ENCODE measurements around the gene REX1BD. TPM values are rescaled to one million over a fixed set of nuclear protein-coding genes. Genes with fewer than 3 reads are reported as not detected.
"Not testable (repeated sequence)": the region's sequence is repeated elsewhere in the genome, so short reads cannot be mapped to it uniquely, and the experiment has no call there.

Gene REX1BD
- 100 to 1,000 TPM in 1 of 2 experiments, 10 to 100 TPM in 1; 88.9 to 102 TPM for total RNA-seq

DNA sequence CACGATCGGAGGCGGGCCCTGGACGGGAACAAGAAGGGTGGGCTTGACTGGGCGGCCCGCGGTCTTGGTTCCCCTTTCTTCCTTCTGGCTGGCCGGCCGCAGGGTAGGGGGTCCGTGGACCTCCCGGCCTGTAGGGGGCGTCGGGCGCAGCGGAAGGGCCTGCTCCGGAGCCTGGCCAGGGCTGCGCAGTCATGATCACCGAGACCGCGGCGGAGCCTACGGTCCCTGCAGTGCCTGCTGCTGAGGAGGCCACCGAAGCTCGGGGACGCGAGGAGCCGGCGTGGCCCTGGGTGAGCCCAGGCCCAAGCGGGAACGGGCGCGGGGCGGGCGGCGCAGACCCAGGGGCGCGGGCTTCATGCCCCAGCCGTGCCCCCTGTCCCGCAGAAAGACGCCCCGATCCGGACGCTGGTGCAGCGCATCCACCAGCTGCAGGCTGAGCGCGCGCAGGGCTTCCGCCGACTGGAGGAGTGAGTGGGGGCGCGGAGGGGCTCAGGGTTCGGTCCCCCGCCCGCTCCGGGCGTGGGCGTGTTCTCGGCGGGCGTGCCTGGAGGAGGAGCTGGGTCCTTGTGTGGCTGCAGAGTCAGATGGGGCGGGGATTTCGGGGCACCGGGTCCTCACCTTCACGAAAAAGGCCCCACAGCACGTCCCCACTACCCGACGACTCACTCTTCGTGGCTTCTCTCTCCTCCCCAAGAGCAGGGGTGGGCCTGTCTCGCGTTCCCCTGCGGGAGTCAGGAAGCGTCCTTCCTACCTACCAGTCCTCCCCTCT is at the start of gene REX1BD:
Gene REX1BD, plus strand, starts transcription at position 188 of the 769 bp plus-strand sequence. Its CDS starts 4 bp downstream, at position 192.
- DNase-seq (peak; percentile 91), ATAC-seq (peak; percentile 82)
- CTCF ChIA-PET: interaction anchor here (0.6 to 5.4 kb wide), 42 partner anchors 9 to 1122 kb away, joined by 3 to 67 read pairs (median 4); partner anchors contain the start of genes COPE, DDX49, ELL and FKBP8
- Mint-ChIP-seq H3K27me3 (no peaks in the 10 kb centered on the region), H3K4me1 (peaks cover 47% of the 10 kb centered on the region), H3K4me3 (peak within 1 kb of the TSS; percentile 77), H3K9me3 (ENCODE audit: low read depth) (no peaks in the 10 kb centered on the region), H3K27ac (peak within 1 kb of the TSS; percentile 94), H3K36me3 (peaks cover 3% of the 10 kb centered on the region)

DNA sequence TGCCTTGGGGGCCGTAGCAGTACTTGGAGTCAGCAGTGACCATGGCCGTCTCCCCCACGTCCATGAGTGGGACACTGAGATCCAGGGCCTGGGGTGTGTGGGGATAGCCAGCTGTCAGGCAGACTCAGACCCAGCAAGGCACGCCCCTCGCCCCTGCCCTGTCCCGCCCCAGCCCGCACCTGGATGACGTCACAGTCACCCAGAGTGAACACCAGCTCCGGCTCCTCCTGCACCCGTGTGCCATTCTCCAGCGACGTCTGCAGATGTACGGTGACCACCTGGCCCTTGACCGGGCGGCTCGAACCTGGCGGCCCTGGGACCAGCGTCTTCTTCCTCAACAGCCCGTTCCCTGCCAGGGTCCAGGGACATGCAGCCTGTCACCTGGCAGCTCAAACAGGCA is 49.2 kb upstream of the REX1BD start:
- Mint-ChIP-seq H3K9me3 (ENCODE audit: low read depth) (no peaks in the 10 kb centered on the region), H3K36me3 (peaks cover 15% of the 10 kb centered on the region), H3K4me3 (no peak overlapping the region), H3K27me3 (no peaks in the 10 kb centered on the region), H3K4me1 (peaks cover 21% of the 10 kb centered on the region), H3K27ac (no peak overlapping the region)
- CTCF ChIA-PET: interaction anchor here (1.0 to 1.5 kb wide), 2 partner anchors 17 to 68 kb away, joined by 3 read pairs; partner anchors contain the start of gene ELL
- no peak for DNase-seq
- ATAC-seq: no peak

DNA sequence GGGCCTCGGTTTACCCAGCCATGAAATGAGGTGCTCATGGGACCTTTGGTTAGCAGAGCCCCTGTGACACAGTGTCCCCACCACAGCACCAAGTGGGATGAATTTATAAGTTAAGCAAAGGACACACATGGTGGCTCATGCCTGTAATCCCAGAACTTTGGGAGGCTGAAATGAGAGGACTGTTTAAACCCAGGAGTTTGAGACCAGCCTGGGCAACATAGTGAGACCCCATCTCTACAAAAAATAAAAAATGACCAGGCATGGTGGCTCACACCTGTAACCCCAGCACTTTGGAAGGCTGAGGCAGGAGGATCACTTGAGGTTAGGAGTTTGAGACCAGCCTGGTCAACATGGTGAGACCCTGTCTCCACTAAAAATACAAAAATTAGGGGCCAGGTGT is 48.4 kb upstream of the REX1BD start:
- H3K27me3 Mint-ChIP-seq; H3K27ac Mint-ChIP-seq; DNase-seq; ATAC-seq; H3K4me3 Mint-ChIP-seq; H3K9me3 Mint-ChIP-seq (ENCODE audit: low read depth): not testable (repeated sequence)
- Mint-ChIP-seq H3K36me3 (peaks cover 15% of the 10 kb centered on the region), H3K4me1 (peaks cover 26% of the 10 kb centered on the region)
- CTCF ChIA-PET: interaction anchor here (1.0 kb wide), 1 partner anchor 18 kb away, joined by 3 read pairs; the partner anchor contains the start of gene ELL

- Mint-ChIP-seq H3K4me3 (peak overlapping the region; percentile 23), H3K27ac (peak overlapping the region; percentile 34), H3K27me3 (no peaks in the 10 kb centered on the region), H3K9me3 (ENCODE audit: low read depth) (no peaks in the 10 kb centered on the region), H3K36me3 (peaks cover 15% of the 10 kb centered on the region), H3K4me1 (peaks cover 27% of the 10 kb centered on the region)
- DNase-seq: no peak
- ATAC-seq: no peak
- CTCF ChIA-PET: interaction anchor here (1.0 to 2.0 kb wide), 4 partner anchors 21 to 64 kb away, joined by 3 to 8 read pairs (median 4); no protein-coding TSS in a partner anchor
Observed at GRCh38 chr19:18541258-18541991, 47.2 kb upstream of the REX1BD start.

- CTCF ChIA-PET: interaction anchor here (0.7 to 2.0 kb wide), 7 partner anchors 11 to 65 kb away, joined by 3 to 8 read pairs (median 4); partner anchors contain the start of gene ELL
- Mint-ChIP-seq H3K27me3 (no peaks in the 10 kb centered on the region), H3K4me1 (peaks cover 27% of the 10 kb centered on the region), H3K9me3 (ENCODE audit: low read depth) (no peaks in the 10 kb centered on the region), H3K4me3 (peak overlapping the region; percentile 84), H3K27ac (peak overlapping the region; percentile 90), H3K36me3 (peaks cover 12% of the 10 kb centered on the region)
- DNase-seq (peak; percentile 51), ATAC-seq (no peak)
Observed at GRCh38 chr19:18541992-18542940, 46.3 kb upstream of the REX1BD start.

GRCh38 chr19:18542941-18543813 is 45.4 kb upstream of the REX1BD start, which contains the start of gene FKBP8:
TSS of gene FKBP8 (minus strand) at chr19:18543573. CDS start at chr19:18541970, 1,603 bp downstream.
- DNase-seq: peak; percentile 97
- CTCF ChIA-PET: interaction anchor here (0.6 to 5.4 kb wide), 24 partner anchors 9 to 289 kb away, joined by 3 to 48 read pairs (median 4); partner anchors contain the start of genes ELL, KXD1 and UBA52
- Mint-ChIP-seq H3K27me3 (no peaks in the 10 kb centered on the region), H3K27ac (peak within 1 kb of the TSS; percentile 98), H3K4me3 (peak within 1 kb of the TSS; percentile 88), H3K9me3 (ENCODE audit: low read depth) (no peaks in the 10 kb centered on the region), H3K36me3 (peaks cover 12% of the 10 kb centered on the region), H3K4me1 (peaks cover 27% of the 10 kb centered on the region)
- peak; percentile 97 for ATAC-seq

GRCh38 chr19:18543814-18544475 is 44.7 kb upstream of the REX1BD start:
- ATAC-seq: peak; percentile 86

GRCh38 chr19:18551631-18552030 is 37.0 kb upstream of the REX1BD start:
- Mint-ChIP-seq H3K9me3 (ENCODE audit: low read depth) (no peaks in the 10 kb centered on the region), H3K4me3 (no peak overlapping the region), H3K4me1 (peaks cover 2% of the 10 kb centered on the region), H3K27ac (no peak overlapping the region), H3K36me3 (no peaks in the 10 kb centered on the region), H3K27me3 (no peaks in the 10 kb centered on the region)
- CTCF ChIA-PET: interaction anchor here (0.6 to 1.6 kb wide), 4 partner anchors 7 to 138 kb away, joined by 3 to 5 read pairs (median 4); no protein-coding TSS in a partner anchor
- ATAC-seq (no peak), DNase-seq (no peak)

More at GRCh38 chr19:18543814-18544475, 44.7 kb upstream of the REX1BD start:
- CTCF ChIA-PET: interaction anchor here (0.6 to 5.4 kb wide), 27 partner anchors 8 to 457 kb away, joined by 3 to 48 read pairs (median 3); partner anchors contain the start of genes ELL, IL12RB1, KXD1 and UBA52
- peaks cover 27% of the 10 kb centered on the region for H3K4me1 Mint-ChIP-seq
- H3K27ac Mint-ChIP-seq: peak overlapping the region; percentile 98
- H3K36me3 Mint-ChIP-seq: peaks cover 12% of the 10 kb centered on the region
- peak; percentile 92 for DNase-seq
- peak overlapping the region; percentile 88 for H3K4me3 Mint-ChIP-seq
- H3K9me3 Mint-ChIP-seq (ENCODE audit: low read depth): no peaks in the 10 kb centered on the region
- no peaks in the 10 kb centered on the region for H3K27me3 Mint-ChIP-seq

DNA sequence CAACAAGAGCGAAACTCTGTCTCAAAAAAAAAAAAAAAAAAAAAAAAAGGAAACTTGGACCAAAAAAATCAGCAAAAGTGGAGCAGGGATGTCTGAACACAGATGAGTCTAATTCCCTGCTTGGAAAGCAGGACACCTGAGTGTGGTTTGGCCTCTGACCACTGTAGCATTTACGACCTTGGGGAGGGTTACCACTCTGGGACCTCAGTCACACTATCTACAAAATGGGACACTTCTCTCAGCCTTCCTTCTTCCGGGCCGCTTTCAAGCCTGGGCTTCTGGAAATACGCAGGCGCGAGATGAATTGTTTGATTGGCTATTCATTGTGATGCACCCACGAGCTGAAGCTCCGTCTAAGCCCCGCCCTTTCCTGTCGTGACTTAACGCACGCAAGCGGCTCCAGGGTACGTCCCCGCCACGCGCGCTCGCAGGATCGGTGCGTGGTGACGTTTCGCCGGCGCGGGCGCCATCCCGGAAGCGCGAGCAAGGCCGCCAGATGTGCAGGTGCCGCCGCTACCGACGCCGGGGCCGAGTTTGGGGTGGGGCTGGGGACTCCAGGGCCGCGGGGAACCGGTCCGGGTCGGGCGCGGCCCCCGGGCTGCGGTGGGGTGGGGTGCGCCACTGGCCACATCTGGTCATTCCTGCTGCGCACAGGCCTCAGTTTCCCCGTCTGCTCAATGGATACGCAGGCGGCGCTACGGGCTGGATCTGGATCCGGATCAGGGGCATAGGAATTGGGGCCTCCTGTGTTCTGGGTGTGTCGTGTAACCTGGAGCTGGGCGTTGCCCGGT is 31.0 kb upstream of the REX1BD start, which contains the start of gene KXD1:
Gene KXD1, plus strand, starts transcription at position 460 of the 791 bp plus-strand sequence. CDS start 4,187 bp downstream, outside the sequence.
- ATAC-seq (peak; percentile 99), DNase-seq (peak; percentile 100)
- Mint-ChIP-seq H3K27me3 (no peaks in the 10 kb centered on the region), H3K27ac (peak within 1 kb of the TSS; percentile 94), H3K4me3 (peak within 1 kb of the TSS; percentile 89), H3K36me3 (peaks cover 9% of the 10 kb centered on the region), H3K4me1 (peaks cover 24% of the 10 kb centered on the region), H3K9me3 (ENCODE audit: low read depth) (no peaks in the 10 kb centered on the region)
- CTCF ChIA-PET: interaction anchor here (0.9 to 6.3 kb wide), 15 partner anchors 10 to 289 kb away, joined by 3 to 56 read pairs (median 6); partner anchors contain the start of genes ELL, FKBP8, REX1BD and UBA52

GRCh38 chr19:18558202-18558555 is 30.4 kb upstream of the REX1BD start:
- Mint-ChIP-seq H3K27me3 (no peaks in the 10 kb centered on the region), H3K4me1 (peaks cover 24% of the 10 kb centered on the region), H3K27ac (peak overlapping the region; percentile 94), H3K36me3 (peaks cover 13% of the 10 kb centered on the region), H3K4me3 (peak overlapping the region; percentile 89), H3K9me3 (ENCODE audit: low read depth) (no peaks in the 10 kb centered on the region)
- CTCF ChIA-PET: interaction anchor here (0.9 to 6.3 kb wide), 15 partner anchors 10 to 617 kb away, joined by 3 to 56 read pairs (median 6); partner anchors contain the start of genes ELL, FKBP8, REX1BD and UBA52
- ATAC-seq (no peak), DNase-seq (no peak)

Measured in activated CD8-positive, alpha-beta memory T cell treated with anti-CD3 and anti-CD28 coated beads, Interleukin-2, amount 10 ng/mL, durations not matched to agents 7 days and 5 days (primary cell).